Activated CD8-positive, alpha-beta T cell treated with anti-CD3 and anti-CD28 coated beads for 36 hours (primary cell): ENCODE results near the gene PCGF2. TPM values are rescaled to one million over a fixed set of nuclear protein-coding genes. Genes with fewer than 3 reads are reported as not detected.

Source experiments
- ATAC-seq: fragments of 200-7000 bp; cut with Tn5 transposase; one replicate; pipeline ENCODE4 v1.10.0; 2021; ENCODE audit warnings: mild to moderate bottlenecking, moderate library complexity
- CTCF ChIA-PET: fragments of 350-600 bp; sonication (Branson Sonifier 250); formaldehyde crosslinking; loops from one replicate; lab custom pipeline; 2021; ENCODE audit warnings: antibody characterized with exemption; lab: Charles Lee
- POLR2A ChIA-PET: fragments of 350-600 bp; sonication (Branson Sonifier 250); formaldehyde crosslinking; loops from one replicate; lab custom pipeline; 2021; ENCODE audit warnings: antibody characterized with exemption; lab: Charles Lee
- DNase-seq: peaks from one replicate; pipeline ENCODE4 v3.0.0-alpha.2; 2020
- H3K27ac Mint-ChIP-seq: one replicate; pipeline ENCODE4 v1.8.0; 2021; ENCODE audit warnings: mild to moderate bottlenecking, mixed read lengths
- H3K27me3 Mint-ChIP-seq: one replicate; pipeline ENCODE4 v1.8.0; 2021; ENCODE audit warnings: mixed read lengths
- H3K36me3 Mint-ChIP-seq: one replicate; pipeline ENCODE4 v1.8.0; 2021; ENCODE audit warnings: low read depth, mixed read lengths
- H3K4me1 Mint-ChIP-seq: one replicate; pipeline ENCODE4 v1.8.0; 2021; ENCODE audit warnings: low read depth, mixed read lengths
- H3K4me3 Mint-ChIP-seq: one replicate; pipeline ENCODE4 v1.8.0; 2021; ENCODE audit warnings: mild to moderate bottlenecking, moderate library complexity, mixed read lengths
- H3K9me3 Mint-ChIP-seq: one replicate; pipeline ENCODE4 v1.8.0; 2021; ENCODE audit warnings: mixed read lengths
- intact Hi-C: fragments of 100-400 bp; cut with micrococcal nuclease; formaldehyde crosslinking; loops from one replicate; pipeline ENCODE4 v1.10.0; 2022
- total RNA-seq, 2 experiments: library from RNA; stranded (reverse); gene quantifications; one replicate each; pipeline ENCODE4 v1.2.3, GENCODE V29; 2021
- TF ChIP-seq, protein P1 (sequence below): fragments of 200-600 bp; IDR thresholded peaks from one replicate; pipeline ENCODE4 v1.8.0; 2022; ENCODE audit warnings: antibody characterized with exemption, mild to moderate bottlenecking

PCGF2 gene
- total RNA-seq, 2 experiments from 2014 or later = 0.50 to 1.2 TPM

- ATAC-seq = no peak
- Mint-ChIP-seq H3K27ac (peak overlapping the region; percentile 90), H3K4me3 (peak overlapping the region; percentile 98), H3K4me1 (peaks cover 52% of the 10 kb centered on the region), H3K27me3 (no peaks in the 10 kb centered on the region), H3K9me3 (no peaks in the 10 kb centered on the region), H3K36me3 (peaks cover 66% of the 10 kb centered on the region)
- CTCF ChIA-PET = interaction anchor here (1.7 to 3.6 kb wide), 3 partner anchors 21 to 31 kb away, joined by 7 to 31 read pairs (median 11); no protein-coding TSS in a partner anchor
- POLR2A ChIA-PET = interaction anchor here (0.8 to 18.4 kb wide), 6 partner anchors 14 to 31 kb away, joined by 3 to 390 read pairs (median 5); partner anchors contain the start of gene CISD3
- TF ChIP-seq, protein P1, sequence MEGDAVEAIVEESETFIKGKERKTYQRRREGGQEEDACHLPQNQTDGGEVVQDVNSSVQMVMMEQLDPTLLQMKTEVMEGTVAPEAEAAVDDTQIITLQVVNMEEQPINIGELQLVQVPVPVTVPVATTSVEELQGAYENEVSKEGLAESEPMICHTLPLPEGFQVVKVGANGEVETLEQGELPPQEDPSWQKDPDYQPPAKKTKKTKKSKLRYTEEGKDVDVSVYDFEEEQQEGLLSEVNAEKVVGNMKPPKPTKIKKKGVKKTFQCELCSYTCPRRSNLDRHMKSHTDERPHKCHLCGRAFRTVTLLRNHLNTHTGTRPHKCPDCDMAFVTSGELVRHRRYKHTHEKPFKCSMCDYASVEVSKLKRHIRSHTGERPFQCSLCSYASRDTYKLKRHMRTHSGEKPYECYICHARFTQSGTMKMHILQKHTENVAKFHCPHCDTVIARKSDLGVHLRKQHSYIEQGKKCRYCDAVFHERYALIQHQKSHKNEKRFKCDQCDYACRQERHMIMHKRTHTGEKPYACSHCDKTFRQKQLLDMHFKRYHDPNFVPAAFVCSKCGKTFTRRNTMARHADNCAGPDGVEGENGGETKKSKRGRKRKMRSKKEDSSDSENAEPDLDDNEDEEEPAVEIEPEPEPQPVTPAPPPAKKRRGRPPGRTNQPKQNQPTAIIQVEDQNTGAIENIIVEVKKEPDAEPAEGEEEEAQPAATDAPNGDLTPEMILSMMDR = no peak
- intact Hi-C loops = no loop called here
- DNase-seq = no peak
These were observed 40.3 kb downstream of the PCGF2 start for GRCh38 chr17:38707678-38708351.

DNA sequence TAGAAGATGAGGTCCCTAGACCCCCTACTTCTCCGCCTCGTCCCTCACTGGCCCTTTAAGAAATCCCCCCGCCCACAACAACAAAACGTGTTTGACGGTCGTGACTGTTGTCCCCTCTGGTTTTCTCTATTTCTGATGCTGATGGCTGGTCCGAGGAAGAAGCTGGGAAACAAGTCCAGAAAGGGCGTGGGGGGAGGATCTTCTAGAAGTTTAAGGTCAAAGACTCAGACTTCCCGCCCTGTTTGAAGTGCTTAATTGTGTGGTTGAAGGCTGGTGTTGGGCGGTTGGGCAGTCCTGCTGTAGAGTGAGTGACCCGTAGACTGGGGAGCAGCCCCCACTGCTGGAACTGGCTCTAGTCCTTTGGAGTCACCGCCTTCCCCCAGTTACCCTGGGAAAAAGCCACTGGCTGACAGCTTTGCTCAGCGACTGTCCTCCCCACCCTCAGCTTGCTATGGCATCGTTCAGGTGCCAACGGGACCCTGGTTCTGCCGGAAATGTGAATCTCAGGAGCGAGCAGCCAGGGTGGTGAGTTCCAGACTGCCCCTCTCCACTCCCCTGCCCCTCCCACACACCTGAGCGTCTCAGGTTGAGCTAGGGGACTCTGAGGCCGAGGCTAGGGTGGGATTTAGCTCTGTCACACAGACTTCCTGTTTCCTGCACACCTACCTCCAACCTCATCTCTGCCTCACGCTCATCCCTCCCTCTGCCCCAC is 41.5 kb downstream of the PCGF2 start:
- TF ChIP-seq, protein P1 = no peak
- peak overlapping the region; percentile 90 for H3K27ac Mint-ChIP-seq
- H3K4me3 Mint-ChIP-seq = peak overlapping the region; percentile 98
- ChIA-PET POLR2A (interaction anchor here (0.6 to 18.4 kb wide), 9 partner anchors 12 to 1409 kb away, joined by 3 to 390 read pairs (median 4); partner anchors contain the start of genes CISD3, EPOP and PSMB3), CTCF (interaction anchor here (0.7 to 3.3 kb wide), 9 partner anchors 9 to 39 kb away, joined by 3 to 15 read pairs (median 6); partner anchors contain the start of gene CISD3)
- DNase-seq (peak; percentile 60), ATAC-seq (peak; percentile 9)
- no peaks in the 10 kb centered on the region for H3K27me3 Mint-ChIP-seq
- H3K36me3 Mint-ChIP-seq = peaks cover 59% of the 10 kb centered on the region
- peaks cover 44% of the 10 kb centered on the region for H3K4me1 Mint-ChIP-seq
- intact Hi-C loops = no loop called here
- H3K9me3 Mint-ChIP-seq = no peaks in the 10 kb centered on the region

DNA sequence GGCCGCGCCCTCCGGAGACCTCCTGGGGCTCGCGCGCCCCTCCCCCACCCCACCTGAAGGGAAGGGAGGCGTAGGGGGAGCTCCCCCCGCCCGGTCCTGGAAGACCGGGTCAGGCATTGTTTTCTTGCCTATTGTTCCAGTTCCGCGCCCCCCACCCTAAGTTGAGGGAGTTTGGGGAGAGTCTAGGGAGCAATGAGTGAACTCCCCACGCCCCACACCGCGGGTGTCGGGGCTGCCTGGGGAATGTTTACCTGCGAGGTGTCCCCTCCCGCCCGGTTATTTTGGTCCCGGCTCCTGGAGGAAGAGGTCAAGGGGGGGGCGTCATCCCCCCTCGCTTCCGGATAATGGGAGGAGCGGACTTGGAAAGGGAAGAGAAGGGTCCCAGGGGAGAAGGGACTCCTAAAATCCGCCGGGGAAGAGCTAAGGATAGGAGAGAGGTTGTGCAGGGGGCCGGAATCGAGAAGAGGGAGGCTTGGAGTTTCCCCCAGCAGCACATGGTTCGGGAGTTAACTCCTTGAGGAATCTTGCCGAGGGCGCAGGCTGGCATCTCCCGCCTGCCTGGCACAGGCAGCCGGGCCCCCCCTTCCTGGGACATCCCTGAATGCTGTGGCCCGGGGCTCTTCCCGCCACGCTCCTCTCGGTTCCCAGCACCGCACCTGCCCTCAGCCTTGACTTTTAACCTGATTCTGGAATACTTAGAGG is 42.2 kb downstream of the PCGF2 start:
- H3K4me1 Mint-ChIP-seq = peaks cover 43% of the 10 kb centered on the region
- TF ChIP-seq, protein P1 = no peak
- DNase-seq (peak; percentile 44), ATAC-seq (no peak)
- ChIA-PET CTCF (interaction anchor here (1.2 to 3.3 kb wide), 6 partner anchors 12 to 148 kb away, joined by 4 to 15 read pairs (median 6); partner anchors contain the start of gene CISD3), POLR2A (interaction anchor here (0.6 to 18.4 kb wide), 12 partner anchors 12 to 1410 kb away, joined by 3 to 390 read pairs (median 6); partner anchors contain the start of genes CISD3, EPOP, PSMB3 and RPL23)
- peaks cover 52% of the 10 kb centered on the region for H3K36me3 Mint-ChIP-seq
- peak overlapping the region; percentile 98 for H3K4me3 Mint-ChIP-seq
- H3K27ac Mint-ChIP-seq = peak overlapping the region; percentile 90
- no peaks in the 10 kb centered on the region for H3K27me3 Mint-ChIP-seq
- H3K9me3 Mint-ChIP-seq = no peaks in the 10 kb centered on the region
- intact Hi-C loops = no loop called here

DNA sequence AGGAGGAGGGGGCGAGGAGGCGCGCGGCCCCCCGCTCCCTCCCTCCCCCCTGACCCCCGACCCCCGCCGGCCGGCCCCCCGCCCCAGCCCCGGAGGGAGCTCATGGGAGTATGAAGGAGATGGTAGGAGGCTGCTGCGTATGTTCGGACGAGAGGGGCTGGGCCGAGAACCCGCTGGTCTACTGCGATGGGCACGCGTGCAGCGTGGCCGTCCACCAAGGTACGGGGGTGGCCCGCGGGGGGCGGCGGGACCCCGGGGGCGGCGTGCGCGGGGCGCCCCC is 42.7 kb downstream of the PCGF2 start:
- ATAC-seq (no peak), DNase-seq (no peak)
- peak overlapping the region; percentile 98 for H3K4me3 Mint-ChIP-seq
- ChIA-PET POLR2A (interaction anchor here (0.6 to 18.4 kb wide), 14 partner anchors 8 to 734 kb away, joined by 3 to 390 read pairs (median 6); partner anchors contain the start of genes EPOP, PSMB3 and RPL23), CTCF (interaction anchor here (1.2 to 3.3 kb wide), 5 partner anchors 13 to 147 kb away, joined by 4 to 15 read pairs (median 6); partner anchors contain the start of gene CISD3)
- H3K9me3 Mint-ChIP-seq = no peaks in the 10 kb centered on the region
- no peaks in the 10 kb centered on the region for H3K27me3 Mint-ChIP-seq
- H3K36me3 Mint-ChIP-seq = peaks cover 47% of the 10 kb centered on the region
- peak overlapping the region; percentile 67 for H3K27ac Mint-ChIP-seq
- TF ChIP-seq, protein P1 = no peak
- H3K4me1 Mint-ChIP-seq = peaks cover 42% of the 10 kb centered on the region
- intact Hi-C loops = no loop called here
